GM12865 (cell line): Measurements from ENCODE around the gene RIC3.

Experiments
- DNase-seq: peaks from one replicate; pipeline ENCODE4 v3.0.0; 2010; ENCODE audit warnings: low read depth
- H3K4me3 ChIP-seq: 2 replicates; pipeline ENCODE4 v1.5.1; 2011; ENCODE audit warnings: mild to moderate bottlenecking, low read depth, low read length, control low read depth
- CTCF ChIP-seq: IDR thresholded peaks from 2 replicates; pipeline ENCODE4 v1.5.1; 2011; ENCODE audit warnings: low read length, control low read depth, low read depth, inconsistent platforms; ENCODE audit not compliant: insufficient read depth; ENCODE audit errors: missing control alignments

RIC3 gene

GRCh38 chr11:8097062-8097461, 71.8 kb downstream of the RIC3 start:
- H3K4me3 ChIP-seq, result no peak overlapping the region
- DNase-seq, result no peak
- no peak for TF ChIP-seq CTCF

- TF ChIP-seq CTCF, result no peak
- no peak for DNase-seq
Observed at GRCh38 chr11:8096575-8096974, 72.2 kb downstream of the RIC3 start.

GRCh38 chr11:8095806-8096522, 72.9 kb downstream of the RIC3 start:
- DNase-seq, result no peak
- TF ChIP-seq CTCF, result no peak
- H3K4me3 ChIP-seq, result no peak overlapping the region

More at GRCh38 chr11:8096575-8096974, 72.2 kb downstream of the RIC3 start:
- no peak overlapping the region for H3K4me3 ChIP-seq

- no peak for TF ChIP-seq CTCF
- DNase-seq, result no peak
- H3K4me3 ChIP-seq, result no peak overlapping the region
Observed at GRCh38 chr11:8095371-8095770, 73.5 kb downstream of the RIC3 start.

- DNase-seq, result no peak
- no peak overlapping the region for H3K4me3 ChIP-seq
- TF ChIP-seq CTCF, result no peak
Observed at GRCh38 chr11:8094656-8095055, 74.2 kb downstream of the RIC3 start.

- TF ChIP-seq CTCF, result no peak
- no peak overlapping the region for H3K4me3 ChIP-seq
- DNase-seq, result no peak
Observed at GRCh38 chr11:8093931-8094575, 74.8 kb downstream of the RIC3 start.
